Measurements from ENCODE around the gene AGMO.
"Not testable (repeated sequence)": the region's sequence is repeated elsewhere in the genome, so short reads cannot be mapped to it uniquely, and the experiment has no call there.

Gene AGMO

GRCh38 chr7:15315678-15316077 is 246.1 kb downstream of the AGMO start:
- DNase-seq (ENCODE audit: low spot score), result no peak

GRCh38 chr7:15314922-15315321 is 246.9 kb downstream of the AGMO start:
- DNase-seq (ENCODE audit: low spot score), result no peak

- no peak for DNase-seq (ENCODE audit: low spot score)
Observed at GRCh38 chr7:15313361-15313760, 248.5 kb downstream of the AGMO start.

- no peak for DNase-seq (ENCODE audit: low spot score)
Observed at GRCh38 chr7:15309872-15310271, 251.9 kb downstream of the AGMO start.

- DNase-seq (ENCODE audit: low spot score), result peak; percentile 8
Observed at GRCh38 chr7:15308821-15309220, 253.0 kb downstream of the AGMO start.

- no peak for DNase-seq (ENCODE audit: low spot score)
Observed at GRCh38 chr7:15306296-15306695, 255.5 kb downstream of the AGMO start.

GRCh38 chr7:15305002-15305600 is 256.7 kb downstream of the AGMO start:
- DNase-seq (ENCODE audit: low spot score), result peak; percentile 60

- no peak for DNase-seq (ENCODE audit: low spot score)
Observed at GRCh38 chr7:15303357-15303756, 258.5 kb downstream of the AGMO start.

GRCh38 chr7:15300986-15301385 is 260.8 kb downstream of the AGMO start:
- DNase-seq (ENCODE audit: low spot score), result not testable (repeated sequence)

- DNase-seq (ENCODE audit: low spot score), result no peak
Observed at GRCh38 chr7:15292138-15292537, 269.7 kb downstream of the AGMO start.

- DNase-seq (ENCODE audit: low spot score), result peak; percentile 14
Observed at GRCh38 chr7:15291699-15292098, 270.1 kb downstream of the AGMO start.

GRCh38 chr7:15288741-15289140 is 273.1 kb downstream of the AGMO start:
- DNase-seq (ENCODE audit: low spot score), result no peak

GRCh38 chr7:15284396-15284795 is 277.4 kb downstream of the AGMO start:
- DNase-seq (ENCODE audit: low spot score), result no peak

- DNase-seq (ENCODE audit: low spot score), result no peak
Observed at GRCh38 chr7:15280078-15280733, 281.6 kb downstream of the AGMO start.

- no peak for DNase-seq (ENCODE audit: low spot score)
Observed at GRCh38 chr7:15279640-15280039, 282.2 kb downstream of the AGMO start.

GRCh38 chr7:15257689-15258088 is 304.1 kb downstream of the AGMO start:
- no peak for DNase-seq (ENCODE audit: low spot score)

GRCh38 chr7:15252181-15252580 is 309.6 kb downstream of the AGMO start:
- no peak for DNase-seq (ENCODE audit: low spot score)

GRCh38 chr7:15248514-15248913 is 313.3 kb downstream of the AGMO start:
- no peak for DNase-seq (ENCODE audit: low spot score)

GRCh38 chr7:15245831-15246230 is 316.0 kb downstream of the AGMO start:
- DNase-seq (ENCODE audit: low spot score), result no peak

- no peak for DNase-seq (ENCODE audit: low spot score)
Observed at GRCh38 chr7:15239801-15240200, 322.0 kb downstream of the AGMO start.

- no peak for DNase-seq (ENCODE audit: low spot score)
Observed at GRCh38 chr7:15236952-15237351, 324.9 kb downstream of the AGMO start.

GRCh38 chr7:15234431-15234830 is 327.4 kb downstream of the AGMO start:
- DNase-seq (ENCODE audit: low spot score), result no peak

GRCh38 chr7:15228831-15229230 is 333.0 kb downstream of the AGMO start:
- no peak for DNase-seq (ENCODE audit: low spot score)

GRCh38 chr7:15225981-15226380 is 335.8 kb downstream of the AGMO start:
- DNase-seq (ENCODE audit: low spot score), result no peak

Measured in SW480 (cell line).